Sigmoid colon (tissue), 4 donors: ENCODE data around the gene SHH.

Source experiments
- CTCF ChIP-seq, 4 experiments: fragments of 450-650 bp in 3 of 4; fragments of 200-600 bp in 1 of 4; IDR thresholded peaks; one replicate each; pipeline ENCODE4 v1.5.1; 2016 to 2019; ENCODE audit warnings: antibody characterized with exemption in 4 of 4, mild to moderate bottlenecking in 3 of 4, moderate library complexity in 2 of 4
- EP300 ChIP-seq, 4 donors: sonication (generic); formaldehyde crosslinking; IDR thresholded peaks; one replicate each; pipeline ENCODE4 v1.6.1; 2017; ENCODE audit warnings: antibody characterized with exemption in 4 of 4
- POLR2A ChIP-seq, 2 donors: fragments of 450-650 bp; IDR thresholded peaks; one replicate each; pipeline ENCODE4 v1.6.1; 2016; ENCODE audit warnings: antibody characterized with exemption in 2 of 2, mild to moderate bottlenecking in 2 of 2, moderate library complexity in 2 of 2

- no peak for TF ChIP-seq CTCF (IDR thresholded peaks at IDR 0.05)
- TF ChIP-seq EP300 (IDR thresholded peaks at IDR 0.05): no peak
- TF ChIP-seq POLR2A (IDR thresholded peaks at IDR 0.05): no peak
Observed at GRCh38 chr7:155818820-155819168, 6.5 kb upstream of the SHH start.
